ENCODE data around the gene GIT2.

Gene GIT2

GRCh38 chr12:109995686-109996482, at the start of gene GIT2 (continued):
- TF ChIP-seq CTCF (tag by site-specific recombination; IDR thresholded peaks at IDR 0.05): peak; percentile 43; the same call in 1 of the 2 replicates
- TF ChIP-seq ZNF121 (tag by site-specific recombination; IDR thresholded peaks at IDR 0.05): peak; percentile 26; the same call in 1 of the 2 replicates
- TF ChIP-seq ZXDB (tag by site-specific recombination; IDR thresholded peaks at IDR 0.05): peak; percentile 64
- peak; percentile 85; the same call in 1 of the 2 replicates for TF ChIP-seq ZNF561 (tag by site-specific recombination; IDR thresholded peaks at IDR 0.05; ENCODE audit: borderline replicate concordance)
- TF ChIP-seq KLF9 (tag by site-specific recombination; IDR thresholded peaks at IDR 0.05; ENCODE audit: low read depth): peak; percentile 64
- no peak for TF ChIP-seq ZNF747 (tag by site-specific recombination; IDR thresholded peaks at IDR 0.05)
- TF ChIP-seq ZNF544 (tag by site-specific recombination; IDR thresholded peaks at IDR 0.05): no peak
- peak; percentile 90 for TF ChIP-seq ZNF335 (tag by site-specific recombination; conservative IDR thresholded peaks at IDR 0.05)
- no peak for TF ChIP-seq ATF2 (tag by site-specific recombination; IDR thresholded peaks at IDR 0.05; ENCODE audit: low read depth)
- no peak for TF ChIP-seq RBAK (tag by site-specific recombination; IDR thresholded peaks at IDR 0.05)
- no peak for TF ChIP-seq ZNF585B (tag by site-specific recombination; IDR thresholded peaks at IDR 0.05)
- TF ChIP-seq, protein P1, sequence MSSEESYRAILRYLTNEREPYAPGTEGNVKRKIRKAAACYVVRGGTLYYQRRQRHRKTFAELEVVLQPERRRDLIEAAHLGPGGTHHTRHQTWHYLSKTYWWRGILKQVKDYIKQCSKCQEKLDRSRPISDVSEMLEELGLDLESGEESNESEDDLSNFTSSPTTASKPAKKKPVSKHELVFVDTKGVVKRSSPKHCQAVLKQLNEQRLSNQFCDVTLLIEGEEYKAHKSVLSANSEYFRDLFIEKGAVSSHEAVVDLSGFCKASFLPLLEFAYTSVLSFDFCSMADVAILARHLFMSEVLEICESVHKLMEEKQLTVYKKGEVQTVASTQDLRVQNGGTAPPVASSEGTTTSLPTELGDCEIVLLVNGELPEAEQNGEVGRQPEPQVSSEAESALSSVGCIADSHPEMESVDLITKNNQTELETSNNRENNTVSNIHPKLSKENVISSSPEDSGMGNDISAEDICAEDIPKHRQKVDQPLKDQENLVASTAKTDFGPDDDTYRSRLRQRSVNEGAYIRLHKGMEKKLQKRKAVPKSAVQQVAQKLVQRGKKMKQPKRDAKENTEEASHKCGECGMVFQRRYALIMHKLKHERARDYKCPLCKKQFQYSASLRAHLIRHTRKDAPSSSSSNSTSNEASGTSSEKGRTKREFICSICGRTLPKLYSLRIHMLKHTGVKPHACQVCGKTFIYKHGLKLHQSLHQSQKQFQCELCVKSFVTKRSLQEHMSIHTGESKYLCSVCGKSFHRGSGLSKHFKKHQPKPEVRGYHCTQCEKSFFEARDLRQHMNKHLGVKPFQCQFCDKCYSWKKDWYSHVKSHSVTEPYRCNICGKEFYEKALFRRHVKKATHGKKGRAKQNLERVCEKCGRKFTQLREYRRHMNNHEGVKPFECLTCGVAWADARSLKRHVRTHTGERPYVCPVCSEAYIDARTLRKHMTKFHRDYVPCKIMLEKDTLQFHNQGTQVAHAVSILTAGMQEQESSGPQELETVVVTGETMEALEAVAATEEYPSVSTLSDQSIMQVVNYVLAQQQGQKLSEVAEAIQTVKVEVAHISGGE (tag by site-specific recombination; conservative IDR thresholded peaks at IDR 0.05; ENCODE audit: low read depth): peak; percentile 98
- no peak for TF ChIP-seq ZNF580 (tag by site-specific recombination; IDR thresholded peaks at IDR 0.05)
- TF ChIP-seq SP2 (tag by site-specific recombination; IDR thresholded peaks at IDR 0.05): peak; percentile 50
- peak; percentile 80; the same call in 1 of the 2 replicates for TF ChIP-seq ZNF76 (tag by site-specific recombination; IDR thresholded peaks at IDR 0.05; ENCODE audit: borderline replicate concordance, low read depth)
- TF ChIP-seq TCF7L2 (IDR thresholded peaks at IDR 0.05; ENCODE audit: borderline replicate concordance, low read depth, low read length): no peak
- no peak for TF ChIP-seq SCRT2 (tag by site-specific recombination; IDR thresholded peaks at IDR 0.05)
- TF ChIP-seq SP3 (tag by site-specific recombination; IDR thresholded peaks at IDR 0.05): peak; percentile 63
- no peak for TF ChIP-seq ZNF214 (tag by site-specific recombination; IDR thresholded peaks at IDR 0.05; ENCODE audit: borderline replicate concordance)
- TF ChIP-seq, protein P2, sequence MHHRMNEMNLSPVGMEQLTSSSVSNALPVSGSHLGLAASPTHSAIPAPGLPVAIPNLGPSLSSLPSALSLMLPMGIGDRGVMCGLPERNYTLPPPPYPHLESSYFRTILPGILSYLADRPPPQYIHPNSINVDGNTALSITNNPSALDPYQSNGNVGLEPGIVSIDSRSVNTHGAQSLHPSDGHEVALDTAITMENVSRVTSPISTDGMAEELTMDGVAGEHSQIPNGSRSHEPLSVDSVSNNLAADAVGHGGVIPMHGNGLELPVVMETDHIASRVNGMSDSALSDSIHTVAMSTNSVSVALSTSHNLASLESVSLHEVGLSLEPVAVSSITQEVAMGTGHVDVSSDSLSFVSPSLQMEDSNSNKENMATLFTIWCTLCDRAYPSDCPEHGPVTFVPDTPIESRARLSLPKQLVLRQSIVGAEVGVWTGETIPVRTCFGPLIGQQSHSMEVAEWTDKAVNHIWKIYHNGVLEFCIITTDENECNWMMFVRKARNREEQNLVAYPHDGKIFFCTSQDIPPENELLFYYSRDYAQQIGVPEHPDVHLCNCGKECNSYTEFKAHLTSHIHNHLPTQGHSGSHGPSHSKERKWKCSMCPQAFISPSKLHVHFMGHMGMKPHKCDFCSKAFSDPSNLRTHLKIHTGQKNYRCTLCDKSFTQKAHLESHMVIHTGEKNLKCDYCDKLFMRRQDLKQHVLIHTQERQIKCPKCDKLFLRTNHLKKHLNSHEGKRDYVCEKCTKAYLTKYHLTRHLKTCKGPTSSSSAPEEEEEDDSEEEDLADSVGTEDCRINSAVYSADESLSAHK (tag by site-specific recombination; IDR thresholded peaks at IDR 0.05): no peak; the same call in 1 of the 2 replicates
- 0 out of 2 replicates have a peak, but pooled peaks have one; percentile 21 for TF ChIP-seq YY2 (tag by site-specific recombination; IDR thresholded peaks at IDR 0.05)
- peak; percentile 89 for TF ChIP-seq KLF16 (tag by site-specific recombination; IDR thresholded peaks at IDR 0.05)
- peak; percentile 94; the same call in 1 of the 2 replicates for TF ChIP-seq ZNF518A (tag by site-specific recombination; conservative IDR thresholded peaks at IDR 0.05; ENCODE audit: low read depth)
- no peak for TF ChIP-seq ZNF184 (tag by site-specific recombination; IDR thresholded peaks at IDR 0.05)
